Spleen (tissue), 11 donors: ENCODE measurements around the gene INSR. TPM values are rescaled to one million over a fixed set of nuclear protein-coding genes. Genes with fewer than 3 reads are reported as not detected.
"Not testable (repeated sequence)": the region's sequence is repeated elsewhere in the genome, so short reads cannot be mapped to it uniquely, and the experiment has no call there.

Experiments used
- DNase-seq: peaks from one replicate; pipeline ENCODE4 v3.0.0-alpha.2; 2020
- H3K27ac ChIP-seq, 8 donors: fragments of 200-600 bp; sonication (generic) in 7 of 8; 1 replicate in 4 of 8; 2 replicates in 4 of 8; pipeline versions ENCODE4 v1.5.0 to v1.8.0; 2016 to 2021; ENCODE audit warnings: inconsistent platforms in 4 of 8, mild to moderate bottlenecking in 4 of 8, moderate library complexity in 1 of 8
- H3K27me3 ChIP-seq, 7 donors: fragments of 200-600 bp; sonication (generic) in 6 of 7; replicated peaks in 1 of 7; 1 replicate in 4 of 7; 2 replicates in 3 of 7; pipeline versions ENCODE4 v1.5.0 to v1.8.0; 2016 to 2021; ENCODE audit warnings: inconsistent platforms in 3 of 7, mild to moderate bottlenecking in 1 of 7
- H3K36me3 ChIP-seq, 6 donors: fragments of 200-600 bp; sonication (generic) in 5 of 6; 1 replicate in 4 of 6; 2 replicates in 2 of 6; pipeline versions ENCODE4 v1.5.0 to v1.8.0; 2016 to 2021; ENCODE audit warnings: inconsistent platforms in 2 of 6
- H3K4me1 ChIP-seq, 6 donors: fragments of 200-600 bp; sonication (generic) in 5 of 6; 1 replicate in 3 of 6; 2 replicates in 3 of 6; pipeline versions ENCODE4 v1.5.0 to v1.8.0; 2016 to 2021; ENCODE audit warnings: inconsistent platforms in 3 of 6
- H3K4me3 ChIP-seq, 8 donors: fragments of 200-600 bp; sonication (generic) in 7 of 8; 1 replicate in 4 of 8; 2 replicates in 4 of 8; pipeline versions ENCODE4 v1.5.0 to v1.8.0; 2016 to 2021; ENCODE audit warnings: inconsistent platforms in 4 of 8, mild to moderate bottlenecking in 4 of 8, moderate library complexity in 2 of 8
- H3K9me3 ChIP-seq, 8 donors: fragments of 200-600 bp; sonication (generic) in 7 of 8; 1 replicate in 4 of 8; 2 replicates in 4 of 8; pipeline versions ENCODE4 v1.5.0 to v1.8.0; 2016 to 2021; ENCODE audit warnings: inconsistent platforms in 4 of 8
- CTCF ChIP-seq, 11 experiments: fragments of 200-600 bp in 7 of 11; fragments of 450-650 bp in 4 of 11; sonication (generic) in 4 of 11; IDR thresholded peaks in 8 of 11; conservative IDR thresholded peaks in 3 of 11; 1 replicate in 7 of 11; 2 replicates in 4 of 11; pipeline versions ENCODE4 v1.4.0 to v1.8.0; 2016 to 2021; ENCODE audit warnings: antibody characterized with exemption in 11 of 11, inconsistent platforms in 4 of 11, mild to moderate bottlenecking in 1 of 11
- POLR2A ChIP-seq, 3 donors: fragments of 450-650 bp; IDR thresholded peaks; one replicate each; pipeline ENCODE4 v1.5.1; 2017; ENCODE audit warnings: antibody characterized with exemption in 3 of 3, mild to moderate bottlenecking in 1 of 3
- POLR2AphosphoS5 ChIP-seq, 3 donors: sonication (generic); formaldehyde crosslinking; IDR thresholded peaks; one replicate each; pipeline ENCODE4 v1.5.1; 2017; ENCODE audit warnings: antibody characterized with exemption in 3 of 3
- WGBS, 5 donors: extraction: QIAGEN DNeasy Blood & Tissue Kit in 3 of 5; methylation state at CpG; one replicate each; pipeline versions ENCODE4 v1.1.5 to v1.1.7; 2013 to 2018; 5-methylcytosine and 5-hydroxymethylcytosine counted together
- intact Hi-C: fragments of 100-400 bp; cut with DNase I; formaldehyde crosslinking; loops from one replicate; pipeline ENCODE4 v1.15.0; 2023; ENCODE audit warnings: low total_unique reads
- polyA plus RNA-seq, 3 donors: library from polyadenylated mRNA; stranded (reverse); fragments of 200-250 nt; gene quantifications; one replicate each; pipeline ENCODE4 v1.2.1, GENCODE V29; 2013
- total RNA-seq, 7 donors: library from RNA; depleted of rRNA in 3 of 7; stranded (reverse); fragments of >200 nt in 3 of 7; fragmentation: NEBNext Ultra II Directional in 4 of 7; extraction: Animal tissue kit (Norgen Biotek cat#: 25700) in 4 of 7; gene quantifications; one replicate each; pipeline versions ENCODE4 v1.1.0 to v1.2.1, GENCODE V29; 2016 to 2021
- donor health status: healthy with polysubstance abuse.
- donor health status: DM: no; HTN: no; CAD: no; lungs with moderate emphysema.
- donor health status: DM: no; HTN: no; CAD: no.
- donor health status: Bipolar disorder and iron deficiency.
- donor health status: healthy.
- donor health status: DM: no; HTN: no; CAD: no.
- donor health status: DM: yes; HTN: yes; CAD: no.

Gene INSR
- total and polyA plus RNA-seq, 10 donors = 7.6 to 467 (median 228) TPM

- Histone ChIP-seq H3K4me1 (peaks cover 0 to 20% (median 0%) of the 10 kb centered on the region in 6 donors), H3K4me3 (no peak overlapping the region), H3K27me3 (no peaks in the 10 kb centered on the region), H3K36me3 (no peaks in the 10 kb centered on the region), H3K9me3 (peaks cover 0 to under 1% (median 0%) of the 10 kb centered on the region in 8 donors), H3K27ac (peak overlapping the region in 6 of 8 donors; percentile 38 to 73 (median 67))
- intact Hi-C loops = no loop called here
- no peak for TF ChIP-seq CTCF (IDR thresholded peaks at IDR 0.05 in 8 of 11, conservative IDR thresholded peaks at IDR 0.05 in 3 of 11)
- TF ChIP-seq POLR2AphosphoS5 (IDR thresholded peaks at IDR 0.05) = peak in 2 of 3 donors; percentile 85
- no peak for TF ChIP-seq POLR2A (IDR thresholded peaks at IDR 0.05)
- peak; percentile 81 for DNase-seq
- WGBS, 5 donors = 63 to 84% (median 65%) methylated on average over 7 of the region's 7 CpGs
Measured at GRCh38 chr19:7312816-7313215, 18.6 kb upstream of the INSR start.

GRCh38 chr19:7311911-7312310, 17.7 kb upstream of the INSR start:
- Histone ChIP-seq H3K27me3 (no peaks in the 10 kb centered on the region), H3K4me3 (no peak overlapping the region), H3K36me3 (no peaks in the 10 kb centered on the region), H3K4me1 (peaks cover 0 to 23% (median 0%) of the 10 kb centered on the region in 6 donors), H3K9me3 (no peaks in the 10 kb centered on the region), H3K27ac (peak overlapping the region in 5 of 8 donors; percentile 56 to 73 (median 67))
- DNase-seq = no peak
- intact Hi-C loops = no loop called here
- TF ChIP-seq POLR2AphosphoS5 (IDR thresholded peaks at IDR 0.05) = no peak
- no peak for TF ChIP-seq CTCF (IDR thresholded peaks at IDR 0.05 in 8 of 11, conservative IDR thresholded peaks at IDR 0.05 in 3 of 11)
- no peak for TF ChIP-seq POLR2A (IDR thresholded peaks at IDR 0.05)
- WGBS, 5 donors = 93 to 99% (median 96%) methylated on average over 12 of the region's 12 CpGs

GRCh38 chr19:7308327-7308726, 14.1 kb upstream of the INSR start:
- H3K4me3 ChIP-seq, H3K9me3 ChIP-seq, H3K27me3 ChIP-seq, H3K36me3 ChIP-seq, intact Hi-C loops: not testable (repeated sequence)
- Histone ChIP-seq H3K4me1 (peaks cover 0 to 48% (median 10%) of the 10 kb centered on the region in 6 donors), H3K27ac (peak overlapping the region in 6 of 8 donors; percentile 12 to 71 (median 51))
- 66 to 79% (median 71%) methylated on average over 9 of the region's 9 CpGs for WGBS, 5 donors
- TF ChIP-seq POLR2AphosphoS5 (IDR thresholded peaks at IDR 0.05) = peak in 2 of 3 donors; percentile 61 to 68
- peak; percentile 49 for DNase-seq

- WGBS, 5 donors = 73 to 88% (median 85%) methylated on average over 7 of the region's 7 CpGs
- intact Hi-C loops = no loop called here
Measured at GRCh38 chr19:7307590-7308218, 13.5 kb upstream of the INSR start.

More at GRCh38 chr19:7307590-7308218, 13.5 kb upstream of the INSR start:
- H3K4me3 ChIP-seq = no peak overlapping the region
- DNase-seq = peak; percentile 13
- H3K36me3 ChIP-seq = no peaks in the 10 kb centered on the region
- peak overlapping the region in 6 of 8 donors; percentile 12 to 71 (median 55) for H3K27ac ChIP-seq
- H3K4me1 ChIP-seq = peaks cover 0 to 44% (median 10%) of the 10 kb centered on the region in 6 donors
- no peak for TF ChIP-seq CTCF (IDR thresholded peaks at IDR 0.05 in 8 of 11, conservative IDR thresholded peaks at IDR 0.05 in 3 of 11)
- TF ChIP-seq POLR2AphosphoS5 (IDR thresholded peaks at IDR 0.05) = no peak
- no peak for TF ChIP-seq POLR2A (IDR thresholded peaks at IDR 0.05)
- no peaks in the 10 kb centered on the region for H3K27me3 ChIP-seq
- no peaks in the 10 kb centered on the region for H3K9me3 ChIP-seq
